ENCODE data around the gene MAN2C1.

DNA sequence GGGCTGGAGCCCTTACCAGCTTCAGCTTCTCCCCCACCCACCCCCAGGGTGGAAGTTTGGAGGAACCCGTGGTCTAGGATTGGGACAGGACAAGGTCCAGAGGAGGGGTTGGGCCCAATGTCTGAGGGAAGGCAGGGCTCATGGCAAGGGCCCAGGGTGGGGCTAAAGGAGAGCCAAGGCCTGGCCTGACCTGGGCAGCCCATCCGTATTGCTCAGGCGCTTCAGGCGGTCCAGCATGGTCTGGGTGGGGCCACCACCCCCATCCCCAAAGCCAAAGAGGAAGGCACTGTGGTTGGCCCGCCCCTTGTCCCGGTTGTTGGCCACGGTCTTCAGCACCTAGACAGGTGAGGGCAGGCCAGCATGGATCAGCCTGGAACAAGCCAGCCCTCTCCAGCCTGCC, 7.6 kb downstream of the MAN2C1 start:
- TF ChIP-seq, protein P1, sequence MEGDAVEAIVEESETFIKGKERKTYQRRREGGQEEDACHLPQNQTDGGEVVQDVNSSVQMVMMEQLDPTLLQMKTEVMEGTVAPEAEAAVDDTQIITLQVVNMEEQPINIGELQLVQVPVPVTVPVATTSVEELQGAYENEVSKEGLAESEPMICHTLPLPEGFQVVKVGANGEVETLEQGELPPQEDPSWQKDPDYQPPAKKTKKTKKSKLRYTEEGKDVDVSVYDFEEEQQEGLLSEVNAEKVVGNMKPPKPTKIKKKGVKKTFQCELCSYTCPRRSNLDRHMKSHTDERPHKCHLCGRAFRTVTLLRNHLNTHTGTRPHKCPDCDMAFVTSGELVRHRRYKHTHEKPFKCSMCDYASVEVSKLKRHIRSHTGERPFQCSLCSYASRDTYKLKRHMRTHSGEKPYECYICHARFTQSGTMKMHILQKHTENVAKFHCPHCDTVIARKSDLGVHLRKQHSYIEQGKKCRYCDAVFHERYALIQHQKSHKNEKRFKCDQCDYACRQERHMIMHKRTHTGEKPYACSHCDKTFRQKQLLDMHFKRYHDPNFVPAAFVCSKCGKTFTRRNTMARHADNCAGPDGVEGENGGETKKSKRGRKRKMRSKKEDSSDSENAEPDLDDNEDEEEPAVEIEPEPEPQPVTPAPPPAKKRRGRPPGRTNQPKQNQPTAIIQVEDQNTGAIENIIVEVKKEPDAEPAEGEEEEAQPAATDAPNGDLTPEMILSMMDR (IDR thresholded peaks at IDR 0.05; ENCODE audit: low read length) = no peak
- TF ChIP-seq EZH2 (optimal IDR thresholded peaks at IDR 0.05; ENCODE audit: low read depth, low read length) = no peak
- TF ChIP-seq EZH2phosphoT487 (IDR thresholded peaks at IDR 0.05; ENCODE audit: low read length) = no peak
